Fibroblast of the aortic adventitia (primary cell): ENCODE data around the gene TMA7B. TPM values are rescaled to one million over a fixed set of nuclear protein-coding genes. Genes with fewer than 3 reads are reported as not detected.
A peak's percentile ranks its signal among the peaks of the same experiment; 100 is the strongest.

Experiments
- DNase-seq: peaks from one replicate; pipeline ENCODE4 v3.0.0-alpha.2; 2010; ENCODE audit warnings: low read depth
- H3K4me3 ChIP-seq: 2 replicates; pipeline ENCODE4 v1.5.1; 2011; ENCODE audit warnings: low read depth, mild to moderate bottlenecking, control low read depth, low read length, moderate library complexity
- total RNA-seq: library from RNA; depleted of rRNA; stranded (reverse); fragments of >200 nt; gene quantifications from 2 replicates; pipeline ENCODE4 v1.2.3, GENCODE V29; 2012; ENCODE audit warnings: low replicate concordance
- TF ChIP-seq, protein P1 (sequence below): IDR thresholded peaks from 2 replicates; pipeline ENCODE4 v1.5.1; 2011; ENCODE audit warnings: mild to moderate bottlenecking, low read length, control low read depth, inconsistent platforms; ENCODE audit not compliant: insufficient read depth

TMA7B gene
- not detected in 2 replicates for total RNA-seq

- no peak within 1 kb of the TSS for H3K4me3 ChIP-seq
- TF ChIP-seq, protein P1, sequence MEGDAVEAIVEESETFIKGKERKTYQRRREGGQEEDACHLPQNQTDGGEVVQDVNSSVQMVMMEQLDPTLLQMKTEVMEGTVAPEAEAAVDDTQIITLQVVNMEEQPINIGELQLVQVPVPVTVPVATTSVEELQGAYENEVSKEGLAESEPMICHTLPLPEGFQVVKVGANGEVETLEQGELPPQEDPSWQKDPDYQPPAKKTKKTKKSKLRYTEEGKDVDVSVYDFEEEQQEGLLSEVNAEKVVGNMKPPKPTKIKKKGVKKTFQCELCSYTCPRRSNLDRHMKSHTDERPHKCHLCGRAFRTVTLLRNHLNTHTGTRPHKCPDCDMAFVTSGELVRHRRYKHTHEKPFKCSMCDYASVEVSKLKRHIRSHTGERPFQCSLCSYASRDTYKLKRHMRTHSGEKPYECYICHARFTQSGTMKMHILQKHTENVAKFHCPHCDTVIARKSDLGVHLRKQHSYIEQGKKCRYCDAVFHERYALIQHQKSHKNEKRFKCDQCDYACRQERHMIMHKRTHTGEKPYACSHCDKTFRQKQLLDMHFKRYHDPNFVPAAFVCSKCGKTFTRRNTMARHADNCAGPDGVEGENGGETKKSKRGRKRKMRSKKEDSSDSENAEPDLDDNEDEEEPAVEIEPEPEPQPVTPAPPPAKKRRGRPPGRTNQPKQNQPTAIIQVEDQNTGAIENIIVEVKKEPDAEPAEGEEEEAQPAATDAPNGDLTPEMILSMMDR: peak; percentile 41
- DNase-seq: peak; percentile 33
These were observed at the start of gene TMA7B for GRCh38 chr22:39959640-39960447. Gene TMA7B, plus strand, starts transcription at chr22:39960397. Its CDS starts 3,978 bp downstream, at chr22:39964375.

GRCh38 chr22:39910876-39911613, 49.2 kb upstream of the TMA7B start:
- TF ChIP-seq, protein P1: no peak
- no peak for DNase-seq
- no peak overlapping the region for H3K4me3 ChIP-seq

DNA sequence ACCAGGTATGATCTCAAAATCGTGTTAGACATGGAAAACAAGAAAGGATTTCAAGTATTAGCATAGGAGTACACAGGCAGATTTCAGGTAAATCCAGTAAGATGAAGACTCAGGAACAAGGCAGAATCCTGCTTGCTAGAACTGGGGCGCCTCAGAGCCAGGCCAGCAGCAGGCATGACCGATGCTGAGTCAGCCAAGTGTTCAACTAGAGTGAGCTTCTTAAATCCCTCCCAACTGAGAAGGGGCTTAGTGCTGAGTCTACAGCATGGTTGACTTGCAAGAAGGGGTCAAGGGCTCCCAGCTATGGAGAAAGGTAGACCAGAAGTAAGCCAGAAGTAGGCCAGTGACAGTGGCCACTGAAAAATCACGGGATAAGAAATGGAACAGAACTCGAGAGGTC, 46.9 kb upstream of the TMA7B start:
- no peak for DNase-seq
- TF ChIP-seq, protein P1: no peak
- H3K4me3 ChIP-seq: no peak overlapping the region

DNA sequence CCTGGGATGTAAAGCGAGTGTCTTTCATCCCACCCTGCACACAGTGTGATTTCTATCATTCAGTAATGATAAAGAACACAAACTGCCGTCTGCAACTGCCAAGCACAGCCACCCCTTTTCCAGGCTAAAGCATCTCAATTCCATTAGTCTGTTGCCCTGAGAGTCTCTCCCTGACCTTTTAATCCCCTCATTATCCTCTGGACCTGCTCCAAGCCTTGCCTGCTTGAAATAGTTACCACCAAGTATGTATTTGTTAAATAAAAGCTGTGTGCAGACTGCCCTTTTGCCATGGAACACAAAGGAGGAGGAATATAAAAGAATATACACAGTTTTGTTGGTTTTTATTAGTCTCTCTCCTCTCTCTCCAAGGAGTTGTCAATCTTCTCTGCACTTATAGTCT, 46.3 kb upstream of the TMA7B start:
- DNase-seq: no peak

DNA sequence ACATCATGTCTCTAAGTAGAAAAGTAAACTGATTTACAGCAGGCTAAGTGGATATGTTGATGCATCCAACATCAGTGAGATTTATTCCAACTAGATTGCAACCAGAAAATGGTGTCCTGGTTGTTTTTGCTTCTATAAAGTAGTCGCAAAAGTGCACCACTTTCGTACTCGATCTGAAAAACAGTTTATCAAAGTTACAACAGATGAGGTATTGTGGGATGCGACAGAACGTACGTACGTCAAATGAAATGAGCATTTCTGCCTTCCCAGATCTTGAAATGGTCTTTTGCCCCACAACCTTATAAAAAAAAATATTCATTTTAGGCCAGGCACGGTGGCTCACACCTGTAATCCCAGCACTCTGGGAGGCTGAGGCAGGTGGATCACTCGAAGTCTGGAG, 45.6 kb upstream of the TMA7B start:
- no peak overlapping the region for H3K4me3 ChIP-seq
- DNase-seq: no peak
- TF ChIP-seq, protein P1: no peak

More for the DNA sequence above, 46.3 kb upstream of the TMA7B start:
- TF ChIP-seq, protein P1: no peak
- no peak overlapping the region for H3K4me3 ChIP-seq

GRCh38 chr22:39915295-39915726, 44.9 kb upstream of the TMA7B start:
- H3K4me3 ChIP-seq: no peak overlapping the region
- DNase-seq: no peak
- TF ChIP-seq, protein P1: no peak
